Gastroesophageal sphincter (tissue), 3 donors: ENCODE data around the gene BARD1.
A peak's percentile ranks its signal among the peaks of the same experiment; 100 is the strongest.

ENCODE experiments used
- EP300 ChIP-seq: sonication (generic); formaldehyde crosslinking; IDR thresholded peaks from one replicate; pipeline ENCODE4 v1.6.1; 2017; ENCODE audit warnings: antibody characterized with exemption, mild to moderate bottlenecking
- POLR2A ChIP-seq, 2 donors: fragments of 450-650 bp; IDR thresholded peaks; one replicate each; pipeline ENCODE4 v1.6.1; 2017; ENCODE audit warnings: antibody characterized with exemption in 2 of 2, mild to moderate bottlenecking in 2 of 2, moderate library complexity in 1 of 2
- POLR2AphosphoS5 ChIP-seq: sonication (generic); formaldehyde crosslinking; IDR thresholded peaks from one replicate; pipeline ENCODE4 v1.6.1; 2017; ENCODE audit warnings: antibody characterized with exemption
- TF ChIP-seq, protein P1 (sequence below), 4 experiments: fragments of 200-600 bp in 2 of 4; fragments of 450-650 bp in 2 of 4; sonication (generic) in 1 of 4; IDR thresholded peaks; one replicate each; pipeline ENCODE4 v1.5.1; 2017 to 2019; ENCODE audit warnings: antibody characterized with exemption in 4 of 4, mild to moderate bottlenecking in 2 of 4, moderate library complexity in 2 of 4

GRCh38 chr2:214808981-214809750 is at the start of gene BARD1:
- TF ChIP-seq POLR2A (IDR thresholded peaks at IDR 0.05) (no peak), EP300 (no peak), POLR2AphosphoS5 (peak; percentile 70)
- TF ChIP-seq, protein P1, sequence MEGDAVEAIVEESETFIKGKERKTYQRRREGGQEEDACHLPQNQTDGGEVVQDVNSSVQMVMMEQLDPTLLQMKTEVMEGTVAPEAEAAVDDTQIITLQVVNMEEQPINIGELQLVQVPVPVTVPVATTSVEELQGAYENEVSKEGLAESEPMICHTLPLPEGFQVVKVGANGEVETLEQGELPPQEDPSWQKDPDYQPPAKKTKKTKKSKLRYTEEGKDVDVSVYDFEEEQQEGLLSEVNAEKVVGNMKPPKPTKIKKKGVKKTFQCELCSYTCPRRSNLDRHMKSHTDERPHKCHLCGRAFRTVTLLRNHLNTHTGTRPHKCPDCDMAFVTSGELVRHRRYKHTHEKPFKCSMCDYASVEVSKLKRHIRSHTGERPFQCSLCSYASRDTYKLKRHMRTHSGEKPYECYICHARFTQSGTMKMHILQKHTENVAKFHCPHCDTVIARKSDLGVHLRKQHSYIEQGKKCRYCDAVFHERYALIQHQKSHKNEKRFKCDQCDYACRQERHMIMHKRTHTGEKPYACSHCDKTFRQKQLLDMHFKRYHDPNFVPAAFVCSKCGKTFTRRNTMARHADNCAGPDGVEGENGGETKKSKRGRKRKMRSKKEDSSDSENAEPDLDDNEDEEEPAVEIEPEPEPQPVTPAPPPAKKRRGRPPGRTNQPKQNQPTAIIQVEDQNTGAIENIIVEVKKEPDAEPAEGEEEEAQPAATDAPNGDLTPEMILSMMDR (IDR thresholded peaks at IDR 0.05), result no peak
